Left cardiac atrium (tissue), 4 donors: Measurements from ENCODE around the gene ZNF740. TPM values are rescaled to one million over a fixed set of nuclear protein-coding genes. Genes with fewer than 3 reads are reported as not detected.
"Not testable (repeated sequence)": the region's sequence is repeated elsewhere in the genome, so short reads cannot be mapped to it uniquely, and the experiment has no call there.

Experiments used
- ATAC-seq, 2 donors: fragments of 200-7000 bp; cut with Tn5 transposase; one replicate each; pipeline ENCODE4 v1.9.1; 2020; ENCODE audit warnings: mild to moderate bottlenecking in 2 of 2, moderate library complexity in 2 of 2
- DNase-seq: peaks from one replicate; pipeline ENCODE4 v3.0.0-alpha.2; 2020
- intact Hi-C, 2 donors: fragments of 100-400 bp; cut with DNase I; formaldehyde crosslinking; loops; one replicate each; pipeline versions ENCODE4 v1.14.1 to v1.15.1; 2022 to 2023
- total RNA-seq, 2 donors: library from RNA; stranded (reverse); fragmentation: NEBNext Ultra II Directional; extraction: Animal tissue kit (Norgen Biotek cat#: 25700); gene quantifications; one replicate each; pipeline ENCODE4 v1.2.1, GENCODE V29; 2021
- donor health status: DM: no; HTN: yes; CAD: no.
- donor health status: DM: no; HTN: yes; CAD: no; lungs with severe emphysema.
- donor health status: DM: yes; HTN: yes; CAD: no.
- donor health status: Dilated cardiomyopathy.

The ZNF740 gene
- total RNA-seq, 2 donors from 2014 or later: 19.0 to 20.0 TPM

- ATAC-seq: no peak
- intact Hi-C loops: no loop called here
Observed at GRCh38 chr12:53171725-53172329, 8.7 kb upstream of the ZNF740 start.

GRCh38 chr12:53172352-53172751, 8.2 kb upstream of the ZNF740 start:
- intact Hi-C loops: no loop called here
- DNase-seq (no peak), ATAC-seq (no peak)

More at GRCh38 chr12:53171725-53172329, 8.7 kb upstream of the ZNF740 start:
- DNase-seq: no peak

- ATAC-seq (no peak), DNase-seq (no peak)
- intact Hi-C loops: no loop called here
Observed at GRCh38 chr12:53173085-53173715, 7.3 kb upstream of the ZNF740 start.

- ATAC-seq (peak in 1 of 2 donors; percentile 38), DNase-seq (no peak)
- intact Hi-C loops: no loop called here
Observed at GRCh38 chr12:53174881-53175491, 5.5 kb upstream of the ZNF740 start.

GRCh38 chr12:53176750-53177149, 3.8 kb upstream of the ZNF740 start:
- intact Hi-C loops: no loop called here

GRCh38 chr12:53177447-53177846, 3.1 kb upstream of the ZNF740 start:
- intact Hi-C loops, ATAC-seq, DNase-seq: not testable (repeated sequence)

More at GRCh38 chr12:53176750-53177149, 3.8 kb upstream of the ZNF740 start:
- DNase-seq (no peak), ATAC-seq (no peak)

GRCh38 chr12:53178803-53179202, 1.7 kb upstream of the ZNF740 start:
- DNase-seq, intact Hi-C loops, ATAC-seq: not testable (repeated sequence)

GRCh38 chr12:53179687-53180219, 769 bp upstream of the ZNF740 start:
- intact Hi-C loops: no loop called here
- DNase-seq (no peak), ATAC-seq (peak; percentile 7 to 30)

GRCh38 chr12:53180931-53181645, 566 bp downstream of the ZNF740 start:
- DNase-seq (peak; percentile 78), ATAC-seq (peak; percentile 81 to 86)
- intact Hi-C loops: no loop called here

- no peak for DNase-seq
- no peak for ATAC-seq
- intact Hi-C loops: no loop called here
Observed at GRCh38 chr12:53181935-53182334, 1.4 kb downstream of the ZNF740 start.

- intact Hi-C loops: no loop called here
- ATAC-seq (no peak), DNase-seq (no peak)
Observed at GRCh38 chr12:53182903-53183302, 2.4 kb downstream of the ZNF740 start.

GRCh38 chr12:53184828-53185227, 4.3 kb downstream of the ZNF740 start:
- DNase-seq (no peak), ATAC-seq (no peak)
- intact Hi-C loops: no loop called here

- DNase-seq (no peak), ATAC-seq (no peak)
- intact Hi-C loops: no loop called here
Observed at GRCh38 chr12:53185582-53186153, 5.1 kb downstream of the ZNF740 start.

GRCh38 chr12:53186745-53187144, 6.2 kb downstream of the ZNF740 start:
- DNase-seq (no peak), ATAC-seq (no peak)
- intact Hi-C loops: no loop called here

GRCh38 chr12:53187145-53187899, 6.8 kb downstream of the ZNF740 start:
- ATAC-seq (no peak), DNase-seq (no peak)
- intact Hi-C loops: no loop called here

- ATAC-seq (peak; percentile 79 to 84), DNase-seq (peak; percentile 73)
- intact Hi-C loops: loop anchor here in 1 of 2 donors (5.0 kb wide), 1 partner anchor 123 kb away; no protein-coding TSS in a partner anchor
Observed at GRCh38 chr12:53190108-53190729, 9.7 kb downstream of the ZNF740 start.

- DNase-seq (no peak), ATAC-seq (no peak)
- intact Hi-C loops: loop anchor here in 1 of 2 donors (5.0 kb wide), 1 partner anchor 124 kb away; no protein-coding TSS in a partner anchor
Observed at GRCh38 chr12:53191096-53191884, 10.8 kb downstream of the ZNF740 start.
